Coronary artery (tissue), 2 donors: ENCODE measurements around the gene FRMD1.

ENCODE experiments used
- DNase-seq: peaks from one replicate; pipeline ENCODE4 v3.0.0-alpha.2; 2017; ENCODE audit warnings: low spot score
- H3K27ac ChIP-seq, 2 donors: fragments of 200-600 bp; sonication (generic); one replicate each; pipeline ENCODE4 v1.5.1; 2016 to 2019
- H3K4me3 ChIP-seq: fragments of 200-600 bp; sonication (generic); 2 replicates; pipeline ENCODE4 v1.5.1; 2016; ENCODE audit warnings: mild to moderate bottlenecking, moderate library complexity
- TF ChIP-seq, protein P1 (sequence below): fragments of 200-600 bp; sonication (generic); IDR thresholded peaks from one replicate; pipeline ENCODE4 v1.5.1; 2019; ENCODE audit warnings: antibody characterized with exemption

FRMD1 gene

DNA sequence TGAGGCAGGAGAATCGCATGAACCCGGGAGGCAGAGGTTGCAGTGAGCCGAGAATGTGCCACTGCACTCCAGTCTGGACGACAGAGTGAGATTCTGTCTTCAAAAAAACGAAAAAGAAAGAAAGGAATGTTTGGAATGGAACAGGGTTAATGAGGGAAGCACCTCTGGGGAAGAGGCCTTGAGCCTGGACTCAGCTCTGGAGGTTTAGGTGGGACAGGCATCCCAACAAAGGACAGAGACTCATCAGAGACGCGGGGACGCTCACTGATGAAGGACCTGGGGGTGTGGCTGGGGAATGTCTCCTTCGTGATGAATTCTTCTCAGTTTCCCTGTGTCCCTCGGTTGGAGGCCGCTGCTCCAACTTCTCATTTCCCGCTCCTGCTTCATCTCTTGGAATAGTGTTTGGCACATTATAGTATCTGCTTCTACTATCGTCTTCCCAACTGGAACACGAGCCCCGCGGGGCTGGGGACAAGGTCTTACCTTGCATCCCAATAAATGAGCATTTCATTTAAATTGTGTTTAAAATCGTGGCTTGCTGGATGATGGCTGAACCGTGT, 54.0 kb downstream of the FRMD1 start:
- Histone ChIP-seq H3K27ac (no peak overlapping the region), H3K4me3 (no peak overlapping the region)
- TF ChIP-seq, protein P1, sequence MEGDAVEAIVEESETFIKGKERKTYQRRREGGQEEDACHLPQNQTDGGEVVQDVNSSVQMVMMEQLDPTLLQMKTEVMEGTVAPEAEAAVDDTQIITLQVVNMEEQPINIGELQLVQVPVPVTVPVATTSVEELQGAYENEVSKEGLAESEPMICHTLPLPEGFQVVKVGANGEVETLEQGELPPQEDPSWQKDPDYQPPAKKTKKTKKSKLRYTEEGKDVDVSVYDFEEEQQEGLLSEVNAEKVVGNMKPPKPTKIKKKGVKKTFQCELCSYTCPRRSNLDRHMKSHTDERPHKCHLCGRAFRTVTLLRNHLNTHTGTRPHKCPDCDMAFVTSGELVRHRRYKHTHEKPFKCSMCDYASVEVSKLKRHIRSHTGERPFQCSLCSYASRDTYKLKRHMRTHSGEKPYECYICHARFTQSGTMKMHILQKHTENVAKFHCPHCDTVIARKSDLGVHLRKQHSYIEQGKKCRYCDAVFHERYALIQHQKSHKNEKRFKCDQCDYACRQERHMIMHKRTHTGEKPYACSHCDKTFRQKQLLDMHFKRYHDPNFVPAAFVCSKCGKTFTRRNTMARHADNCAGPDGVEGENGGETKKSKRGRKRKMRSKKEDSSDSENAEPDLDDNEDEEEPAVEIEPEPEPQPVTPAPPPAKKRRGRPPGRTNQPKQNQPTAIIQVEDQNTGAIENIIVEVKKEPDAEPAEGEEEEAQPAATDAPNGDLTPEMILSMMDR, result no peak
- DNase-seq, result peak; percentile 55

DNA sequence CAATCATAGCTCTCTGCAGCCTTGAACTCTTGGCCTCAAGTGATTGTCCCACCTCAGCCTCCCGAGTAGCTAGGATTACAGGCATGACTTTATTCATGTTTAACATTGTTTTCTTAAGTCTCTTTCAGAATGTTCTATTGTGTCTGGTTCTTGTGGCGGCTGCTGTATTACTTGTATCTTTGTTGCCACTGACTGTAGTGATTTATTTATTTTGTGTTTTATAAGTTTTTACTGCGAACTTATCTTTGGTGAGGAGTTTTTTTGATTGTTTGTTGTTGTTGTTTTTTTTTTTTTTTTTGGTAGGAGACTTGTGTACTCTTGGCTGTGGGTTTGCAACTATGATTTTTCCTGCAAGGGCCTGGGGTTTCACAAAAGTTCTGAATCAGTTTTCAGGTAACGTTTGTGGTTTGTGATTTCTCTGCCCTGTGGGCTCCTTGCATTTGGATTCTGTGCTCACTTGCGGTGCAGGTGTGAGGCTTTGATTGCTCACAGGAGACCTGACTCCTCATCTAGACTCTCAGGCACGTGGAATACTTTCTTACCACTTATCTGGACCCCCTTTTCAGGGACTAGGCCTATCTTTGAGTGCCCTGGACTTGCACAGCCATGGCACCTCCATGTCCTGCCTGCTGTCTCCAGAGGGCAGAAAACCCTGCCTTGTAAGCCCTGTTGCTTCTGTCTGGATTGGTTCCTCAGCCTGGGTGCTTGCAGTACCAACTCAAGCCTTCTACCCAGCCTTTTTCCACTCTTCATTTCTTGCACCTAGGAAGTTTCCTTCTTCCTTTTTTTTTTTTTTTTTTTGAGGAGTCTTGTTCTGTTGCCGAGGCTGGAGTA, 56.3 kb downstream of the FRMD1 start:
- Histone ChIP-seq H3K27ac (no peak overlapping the region), H3K4me3 (no peak overlapping the region)
- TF ChIP-seq, protein P1, result no peak
- peak; percentile 17 for DNase-seq

DNA sequence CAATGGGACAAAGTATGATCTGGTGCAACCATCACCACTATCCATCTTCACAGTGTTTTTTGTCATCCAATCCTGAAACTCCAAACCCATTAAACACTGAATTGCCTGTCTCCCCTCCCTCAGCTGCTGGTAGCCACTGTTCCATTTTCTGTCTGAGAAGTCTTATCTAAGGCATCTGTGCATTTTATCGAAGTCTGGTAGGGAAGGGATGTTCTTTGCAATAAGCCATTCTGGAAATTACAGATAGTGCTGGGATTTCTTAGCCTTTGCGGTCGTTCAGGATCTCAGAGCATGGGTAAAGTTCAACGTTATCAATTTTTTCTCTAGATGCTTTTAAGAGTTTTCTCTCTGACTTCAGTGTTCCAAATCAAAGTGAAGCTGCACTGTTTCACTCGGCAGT, 57.4 kb downstream of the FRMD1 start:
- Histone ChIP-seq H3K4me3 (no peak overlapping the region), H3K27ac (no peak overlapping the region)
- TF ChIP-seq, protein P1, result no peak
- DNase-seq, result peak; percentile 2

DNA sequence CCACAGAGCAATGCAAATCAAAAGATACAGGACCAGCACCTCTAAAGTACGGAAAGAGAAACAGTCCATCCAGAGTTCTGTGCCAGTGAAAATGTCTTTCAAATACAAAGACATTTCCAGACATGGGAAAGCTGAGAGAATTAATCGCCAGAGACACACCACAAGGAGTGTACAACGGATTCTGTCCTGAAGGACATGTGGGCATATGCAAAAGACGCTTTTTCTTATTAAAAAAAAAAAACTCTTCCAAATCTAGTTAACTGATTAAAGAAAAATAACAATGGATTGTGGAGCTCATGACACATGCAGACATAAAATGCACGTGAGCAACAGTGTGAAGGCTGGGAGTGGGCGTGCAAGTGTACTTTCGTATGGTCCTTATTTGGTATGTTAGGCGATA, 58.8 kb downstream of the FRMD1 start:
- H3K27ac ChIP-seq, result no peak overlapping the region
- TF ChIP-seq, protein P1, result no peak
- no peak for DNase-seq
- H3K4me3 ChIP-seq, result no peak overlapping the region

DNA sequence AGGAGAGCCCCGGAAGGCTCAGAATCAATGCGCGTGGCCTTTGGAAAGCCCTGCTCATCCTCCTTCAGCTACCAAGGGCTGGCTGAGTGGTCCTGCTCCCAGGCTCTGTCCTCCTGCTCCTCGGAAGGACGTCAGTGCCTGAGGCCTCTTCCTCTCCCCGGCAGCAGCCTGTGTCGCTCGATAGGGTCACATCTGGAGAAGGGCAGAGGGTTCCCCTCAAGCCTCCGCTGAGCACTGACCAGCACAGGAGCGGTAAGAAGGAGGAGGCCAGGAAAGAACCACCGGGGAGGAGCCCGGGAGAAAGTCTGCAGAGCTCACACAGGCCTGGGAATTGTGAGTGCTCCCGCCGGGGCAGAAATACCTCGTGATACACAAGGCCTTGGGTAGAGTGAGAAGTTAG, 60.3 kb downstream of the FRMD1 start:
- no peak overlapping the region for H3K4me3 ChIP-seq
- DNase-seq, result peak; percentile 62
- TF ChIP-seq, protein P1, result no peak
- no peak overlapping the region for H3K27ac ChIP-seq

DNA sequence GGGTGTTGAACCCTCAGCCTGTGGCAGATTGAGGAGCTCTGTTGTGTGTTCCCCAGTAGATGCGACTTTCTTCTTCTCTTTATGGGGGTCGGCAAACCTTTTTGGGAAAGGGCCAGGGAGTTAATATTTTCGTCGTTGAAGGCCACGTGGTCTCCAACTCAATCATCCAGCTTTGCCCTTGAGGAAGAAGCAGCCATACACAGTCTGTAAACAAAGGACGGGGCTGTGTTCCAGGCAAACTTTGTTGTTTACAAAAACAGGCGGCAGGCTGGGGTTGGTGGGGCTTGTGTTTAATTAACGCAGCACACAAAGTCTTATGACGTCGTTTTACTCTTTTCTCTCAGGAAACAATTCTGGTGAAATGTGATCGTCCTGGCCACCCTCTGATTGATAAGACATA, 61.4 kb downstream of the FRMD1 start:
- H3K27ac ChIP-seq, result no peak overlapping the region
- TF ChIP-seq, protein P1, result no peak
- no peak overlapping the region for H3K4me3 ChIP-seq
- DNase-seq, result no peak
